Measurements from ENCODE around the gene NAALADL1.

Gene NAALADL1

GRCh38 chr11:65058419-65059054, at the start of gene NAALADL1:
TSS of gene NAALADL1 (minus strand) at chr11:65058553. CDS start at chr11:65058521, 32 bp downstream.
- FAIRE-seq (no peak), DNase-seq (ENCODE audit: low spot score) (no peak)

GRCh38 chr11:65107751-65108468, 49.6 kb upstream of the NAALADL1 start:
- DNase-seq (ENCODE audit: low spot score) (no peak), FAIRE-seq (no peak)

GRCh38 chr11:65107078-65107477, 48.7 kb upstream of the NAALADL1 start:
- FAIRE-seq (no peak), DNase-seq (ENCODE audit: low spot score) (no peak)

- FAIRE-seq (no peak), DNase-seq (ENCODE audit: low spot score) (no peak)
These were observed 46.3 kb upstream of the NAALADL1 start for GRCh38 chr11:65104628-65105027.

GRCh38 chr11:65103476-65103875, 45.1 kb upstream of the NAALADL1 start:
- no peak for FAIRE-seq
- no peak for DNase-seq (ENCODE audit: low spot score)

- no peak for DNase-seq (ENCODE audit: low spot score)
- FAIRE-seq = no peak
These were observed 44.1 kb upstream of the NAALADL1 start for GRCh38 chr11:65102142-65103095.

GRCh38 chr11:65100674-65101350, 42.5 kb upstream of the NAALADL1 start:
- no peak for FAIRE-seq

GRCh38 chr11:65096926-65097325, 38.6 kb upstream of the NAALADL1 start:
- DNase-seq (ENCODE audit: low spot score) (no peak), FAIRE-seq (no peak)

More at GRCh38 chr11:65100674-65101350, 42.5 kb upstream of the NAALADL1 start:
- no peak for DNase-seq (ENCODE audit: low spot score)

GRCh38 chr11:65095974-65096806, 37.8 kb upstream of the NAALADL1 start, which contains the start of gene VPS51:
TSS of gene VPS51 (plus strand) at chr11:65096214. CDS start at chr11:65096251, 37 bp downstream.
- DNase-seq (ENCODE audit: low spot score) = peak; percentile 90
- peak; percentile 80 for FAIRE-seq

GRCh38 chr11:65095427-65095826, 37.1 kb upstream of the NAALADL1 start:
- DNase-seq (ENCODE audit: low spot score) = no peak
- FAIRE-seq = no peak

GRCh38 chr11:65090628-65091027, 32.3 kb upstream of the NAALADL1 start:
- FAIRE-seq (no peak), DNase-seq (ENCODE audit: low spot score) (no peak)

- DNase-seq (ENCODE audit: low spot score) (no peak), FAIRE-seq (no peak)
These were observed 31.3 kb upstream of the NAALADL1 start for GRCh38 chr11:65089621-65090020.

- FAIRE-seq (no peak), DNase-seq (ENCODE audit: low spot score) (no peak)
These were observed 29.5 kb upstream of the NAALADL1 start for GRCh38 chr11:65087827-65088226.

GRCh38 chr11:65087216-65087615, 28.9 kb upstream of the NAALADL1 start:
- FAIRE-seq (no peak), DNase-seq (ENCODE audit: low spot score) (no peak)

GRCh38 chr11:65086809-65087208, 28.5 kb upstream of the NAALADL1 start:
- FAIRE-seq (no peak), DNase-seq (ENCODE audit: low spot score) (no peak)

GRCh38 chr11:65085446-65085845, 27.1 kb upstream of the NAALADL1 start:
- FAIRE-seq = no peak

GRCh38 chr11:65084598-65085375, 26.4 kb upstream of the NAALADL1 start:
- DNase-seq (ENCODE audit: low spot score) = peak; percentile 18
- FAIRE-seq = no peak

More at GRCh38 chr11:65085446-65085845, 27.1 kb upstream of the NAALADL1 start:
- DNase-seq (ENCODE audit: low spot score) = no peak

GRCh38 chr11:65083834-65084597, 25.7 kb upstream of the NAALADL1 start, which contains the start of the genes CDCA5 and ZFPL1:
TSS of gene CDCA5 (minus strand) at chr11:65084040. CDS start at chr11:65083978, 62 bp downstream.
TSS of gene ZFPL1 (plus strand) at chr11:65084222. CDS start at chr11:65084699, 477 bp downstream.
- peak; percentile 99 for DNase-seq (ENCODE audit: low spot score)
- FAIRE-seq = no peak

Data from urothelium cell line (cell line).